ENCODE results near the gene MRNIP.

DNA sequence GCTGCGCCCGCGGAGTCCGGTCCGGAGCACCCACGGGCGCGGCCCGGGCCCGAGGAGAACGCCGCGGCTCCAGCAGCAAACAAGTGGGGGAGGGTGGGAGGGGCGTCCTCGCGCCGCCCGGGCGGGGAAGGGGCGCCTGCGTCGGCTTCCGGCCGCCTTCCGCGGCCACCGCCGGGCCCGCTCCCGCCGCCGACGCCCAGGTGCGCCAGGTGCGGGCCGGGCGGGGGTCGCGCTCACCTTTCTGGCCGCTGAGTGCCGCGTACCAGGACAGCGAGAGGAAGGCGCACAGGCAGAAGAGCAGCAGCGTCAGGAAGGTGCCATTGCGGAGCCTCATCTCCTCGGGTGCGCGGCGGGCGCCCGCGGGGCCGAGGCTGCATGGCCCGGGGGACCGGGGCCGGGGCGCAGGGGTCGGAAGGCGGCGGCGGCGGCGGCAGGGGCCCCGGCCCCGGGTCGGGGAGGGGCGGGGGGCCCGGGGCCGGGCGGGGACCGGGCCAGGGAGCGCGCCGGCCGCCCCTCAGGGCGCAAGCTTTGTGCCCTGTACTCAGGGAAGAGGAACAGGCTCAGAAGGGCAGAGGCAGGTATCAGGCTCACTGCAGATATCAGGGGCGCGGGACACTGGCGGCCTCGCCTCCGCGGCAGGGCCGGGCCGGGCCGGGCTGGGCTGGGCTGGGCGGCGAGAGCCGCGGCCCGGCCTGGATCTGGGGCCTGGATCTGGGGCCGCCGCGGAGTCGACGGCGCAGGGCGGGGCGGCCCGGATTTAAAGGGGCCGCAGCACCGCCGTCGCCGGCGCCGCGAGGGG is 52.2 kb downstream of the MRNIP start, which contains the start of gene MGAT4B:
- TF ChIP-seq, protein P1, sequence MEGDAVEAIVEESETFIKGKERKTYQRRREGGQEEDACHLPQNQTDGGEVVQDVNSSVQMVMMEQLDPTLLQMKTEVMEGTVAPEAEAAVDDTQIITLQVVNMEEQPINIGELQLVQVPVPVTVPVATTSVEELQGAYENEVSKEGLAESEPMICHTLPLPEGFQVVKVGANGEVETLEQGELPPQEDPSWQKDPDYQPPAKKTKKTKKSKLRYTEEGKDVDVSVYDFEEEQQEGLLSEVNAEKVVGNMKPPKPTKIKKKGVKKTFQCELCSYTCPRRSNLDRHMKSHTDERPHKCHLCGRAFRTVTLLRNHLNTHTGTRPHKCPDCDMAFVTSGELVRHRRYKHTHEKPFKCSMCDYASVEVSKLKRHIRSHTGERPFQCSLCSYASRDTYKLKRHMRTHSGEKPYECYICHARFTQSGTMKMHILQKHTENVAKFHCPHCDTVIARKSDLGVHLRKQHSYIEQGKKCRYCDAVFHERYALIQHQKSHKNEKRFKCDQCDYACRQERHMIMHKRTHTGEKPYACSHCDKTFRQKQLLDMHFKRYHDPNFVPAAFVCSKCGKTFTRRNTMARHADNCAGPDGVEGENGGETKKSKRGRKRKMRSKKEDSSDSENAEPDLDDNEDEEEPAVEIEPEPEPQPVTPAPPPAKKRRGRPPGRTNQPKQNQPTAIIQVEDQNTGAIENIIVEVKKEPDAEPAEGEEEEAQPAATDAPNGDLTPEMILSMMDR (conservative IDR thresholded peaks at IDR 0.05; ENCODE audit: low read depth, low read length), result no peak
- TF ChIP-seq EZH2 (IDR thresholded peaks at IDR 0.05; ENCODE audit: low read length, unreplicated experiment), result no peak
